Endothelial cell (in vitro differentiated cells): ENCODE data around the gene DCAF6. TPM values are rescaled to one million over a fixed set of nuclear protein-coding genes. Genes with fewer than 3 reads are reported as not detected.
"Not testable (repeated sequence)": the region's sequence is repeated elsewhere in the genome, so short reads cannot be mapped to it uniquely, and the experiment has no call there.

ENCODE experiments used
- DNase-seq: peaks from one replicate; pipeline ENCODE4 v3.0.0; 2021; ENCODE audit warnings: low spot score
- H3K27ac Mint-ChIP-seq: one replicate; pipeline ENCODE4 v1.8.0; 2021; ENCODE audit warnings: mixed read lengths, inconsistent platforms; ENCODE audit not compliant: unreplicated experiment
- H3K27me3 Mint-ChIP-seq: one replicate; pipeline ENCODE4 v1.8.0; 2021; ENCODE audit warnings: mild to moderate bottlenecking, moderate library complexity, mixed read lengths, inconsistent platforms; ENCODE audit not compliant: unreplicated experiment
- H3K36me3 Mint-ChIP-seq: one replicate; pipeline ENCODE4 v1.8.0; 2021; ENCODE audit warnings: mild to moderate bottlenecking, low read depth, mixed read lengths, inconsistent platforms; ENCODE audit not compliant: unreplicated experiment
- H3K4me1 Mint-ChIP-seq: one replicate; pipeline ENCODE4 v1.8.0; 2021; ENCODE audit warnings: mild to moderate bottlenecking, mixed read lengths, inconsistent platforms; ENCODE audit not compliant: unreplicated experiment
- H3K4me3 Mint-ChIP-seq: one replicate; pipeline ENCODE4 v1.8.0; 2021; ENCODE audit warnings: mild to moderate bottlenecking, mixed read lengths, inconsistent platforms; ENCODE audit not compliant: unreplicated experiment
- H3K9me3 Mint-ChIP-seq: one replicate; pipeline ENCODE4 v1.8.0; 2021; ENCODE audit warnings: mixed read lengths, inconsistent platforms; ENCODE audit not compliant: unreplicated experiment
- CTCF ChIP-seq: fragments of 200-600 bp; sonication (generic); IDR thresholded peaks from one replicate; pipeline ENCODE4 v1.5.0; 2021; ENCODE audit warnings: antibody characterized with exemption; ENCODE audit not compliant: unreplicated experiment
- total RNA-seq: library from RNA; stranded (reverse); fragmentation: NEBNext Ultra II Directional; extraction: Animal tissue kit (Norgen Biotek cat#: 25700); gene quantifications from one replicate; pipeline ENCODE4 v1.2.1, GENCODE V29; 2021; ENCODE audit not compliant: unreplicated experiment

Gene DCAF6
- total RNA-seq, 1 donor from 2014 or later, result 21.0 TPM

GRCh38 chr1:168045311-168045710, 108.8 kb downstream of the DCAF6 start:
- no peak for DNase-seq
- Mint-ChIP-seq H3K36me3 (no peaks in the 10 kb centered on the region), H3K27me3 (no peaks in the 10 kb centered on the region), H3K27ac (no peak overlapping the region), H3K4me3 (no peak overlapping the region), H3K9me3 (no peaks in the 10 kb centered on the region), H3K4me1 (peaks cover 4% of the 10 kb centered on the region)
- TF ChIP-seq CTCF, result no peak

GRCh38 chr1:168050307-168050706, 113.8 kb downstream of the DCAF6 start:
- H3K4me3 Mint-ChIP-seq, result no peak overlapping the region
- H3K36me3 Mint-ChIP-seq, result no peaks in the 10 kb centered on the region
- H3K27ac Mint-ChIP-seq, result no peak overlapping the region
- peaks cover 4% of the 10 kb centered on the region for H3K4me1 Mint-ChIP-seq
- H3K9me3 Mint-ChIP-seq, result no peaks in the 10 kb centered on the region
- DNase-seq, result no peak
- no peak for TF ChIP-seq CTCF
- H3K27me3 Mint-ChIP-seq, result no peaks in the 10 kb centered on the region

- Mint-ChIP-seq H3K9me3 (no peaks in the 10 kb centered on the region), H3K27me3 (no peaks in the 10 kb centered on the region), H3K4me3 (no peak overlapping the region), H3K4me1 (peaks cover 4% of the 10 kb centered on the region), H3K27ac (no peak overlapping the region), H3K36me3 (no peaks in the 10 kb centered on the region)
- no peak for TF ChIP-seq CTCF
- DNase-seq, result no peak
Observed at GRCh38 chr1:168050880-168051279, 114.4 kb downstream of the DCAF6 start.

- no peaks in the 10 kb centered on the region for H3K9me3 Mint-ChIP-seq
- no peaks in the 10 kb centered on the region for H3K27me3 Mint-ChIP-seq
- no peak for TF ChIP-seq CTCF
- H3K4me1 Mint-ChIP-seq, result peaks cover 4% of the 10 kb centered on the region
- no peak overlapping the region for H3K27ac Mint-ChIP-seq
- H3K36me3 Mint-ChIP-seq, result no peaks in the 10 kb centered on the region
- no peak for DNase-seq
- H3K4me3 Mint-ChIP-seq, result no peak overlapping the region
Observed at GRCh38 chr1:168053681-168054080, 117.2 kb downstream of the DCAF6 start.

- peaks cover 4% of the 10 kb centered on the region for H3K4me1 Mint-ChIP-seq
- H3K4me3 Mint-ChIP-seq, result no peak overlapping the region
- no peak for TF ChIP-seq CTCF
- DNase-seq, result no peak
- no peaks in the 10 kb centered on the region for H3K27me3 Mint-ChIP-seq
- no peak overlapping the region for H3K27ac Mint-ChIP-seq
- no peaks in the 10 kb centered on the region for H3K36me3 Mint-ChIP-seq
- no peaks in the 10 kb centered on the region for H3K9me3 Mint-ChIP-seq
Observed at GRCh38 chr1:168054117-168054516, 117.6 kb downstream of the DCAF6 start.

GRCh38 chr1:168056152-168056551, 119.7 kb downstream of the DCAF6 start:
- not testable (repeated sequence) for H3K4me3 Mint-ChIP-seq, DNase-seq, H3K36me3 Mint-ChIP-seq, H3K27me3 Mint-ChIP-seq, H3K27ac Mint-ChIP-seq, H3K4me1 Mint-ChIP-seq, H3K9me3 Mint-ChIP-seq
